Right atrium auricular region (tissue), 2 donors: ENCODE measurements around the gene LRMDA. TPM values are rescaled to one million over a fixed set of nuclear protein-coding genes. Genes with fewer than 3 reads are reported as not detected.

Experiments
- DNase-seq: peaks from one replicate; pipeline ENCODE4 v3.0.0-alpha.2; 2019; ENCODE audit warnings: low spot score
- H3K27ac ChIP-seq, 2 donors: fragments of 200-600 bp; sonication (generic); 1 replicate in 1 of 2; 2 replicates in 1 of 2; pipeline ENCODE4 v1.5.1; 2016 to 2019
- H3K27me3 ChIP-seq, 2 donors: fragments of 200-600 bp; sonication (generic); one replicate each; pipeline versions ENCODE4 v1.5.1 to v1.6.0; 2017 to 2019
- H3K36me3 ChIP-seq: fragments of 200-600 bp; sonication (generic); one replicate; pipeline ENCODE4 v1.5.1; 2016
- H3K4me1 ChIP-seq, 2 donors: fragments of 200-600 bp; sonication (generic); one replicate each; pipeline versions ENCODE4 v1.5.1 to v1.6.0; 2017 to 2019
- H3K4me3 ChIP-seq, 2 donors: fragments of 200-600 bp; sonication (generic); 1 replicate in 1 of 2; 2 replicates in 1 of 2; pipeline ENCODE4 v1.5.1; 2017 to 2019; ENCODE audit warnings: mild to moderate bottlenecking in 1 of 2, moderate library complexity in 1 of 2
- H3K9me3 ChIP-seq, 2 donors: fragments of 200-600 bp; sonication (generic); one replicate each; pipeline ENCODE4 v1.5.1; 2019
- CTCF ChIP-seq, 2 donors: fragments of 200-600 bp; sonication (generic); IDR thresholded peaks; one replicate each; pipeline ENCODE4 v1.5.1; 2019; ENCODE audit warnings: antibody characterized with exemption in 2 of 2
- total RNA-seq, 2 donors: library from RNA; depleted of rRNA; stranded (reverse); fragments of >200 nt; gene quantifications; one replicate each; pipeline ENCODE4 v1.1.0, GENCODE V29; 2016

Gene LRMDA
- total RNA-seq, 2 donors from 2014 or later: 6.1 to 19.1 TPM

- no peak for DNase-seq
- Histone ChIP-seq H3K36me3 (no peaks in the 10 kb centered on the region), H3K27me3 (no peaks in the 10 kb centered on the region), H3K27ac (no peak overlapping the region), H3K4me1 (no peaks in the 10 kb centered on the region), H3K9me3 (no peaks in the 10 kb centered on the region), H3K4me3 (no peak overlapping the region)
- no peak for TF ChIP-seq CTCF (IDR thresholded peaks at IDR 0.05)
These were observed 639.5 kb downstream of the LRMDA start for GRCh38 chr10:76070916-76071315.

DNA sequence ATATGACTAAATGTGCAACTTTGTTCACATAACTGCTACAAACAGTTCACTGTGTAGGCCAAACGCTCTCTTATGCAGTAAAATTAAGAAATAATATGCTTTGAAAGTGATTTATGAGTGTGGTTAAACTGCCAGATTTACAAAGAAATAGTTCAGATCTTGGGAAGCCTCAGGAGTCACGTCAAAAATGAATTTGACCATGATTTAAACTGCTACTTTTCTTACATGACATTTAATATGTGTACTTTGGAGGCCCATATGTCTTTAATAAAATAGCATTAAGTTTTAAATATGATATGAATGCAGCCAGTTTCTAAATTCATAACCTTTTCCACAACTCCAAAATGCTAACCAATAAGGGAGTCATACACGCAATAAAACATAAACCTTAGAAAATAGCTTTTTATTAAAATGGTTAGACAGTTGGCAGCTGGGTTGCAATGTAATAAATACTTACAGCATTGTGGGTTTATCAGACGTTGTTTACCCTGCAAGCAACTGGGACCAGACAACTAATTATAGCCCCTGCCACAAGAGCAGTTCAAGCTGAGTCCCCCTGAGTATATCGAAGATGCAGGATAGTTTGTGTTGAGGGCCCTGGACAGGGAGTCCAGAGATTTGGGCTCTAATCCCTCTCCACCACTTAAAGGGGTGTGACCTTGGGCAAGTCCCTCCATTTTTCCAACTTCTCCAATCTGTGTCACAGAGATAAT lies 640.4 kb downstream of the LRMDA start:
- Histone ChIP-seq H3K4me1 (no peaks in the 10 kb centered on the region), H3K27ac (no peak overlapping the region), H3K27me3 (no peaks in the 10 kb centered on the region), H3K36me3 (no peaks in the 10 kb centered on the region), H3K9me3 (no peaks in the 10 kb centered on the region), H3K4me3 (no peak overlapping the region)
- TF ChIP-seq CTCF (IDR thresholded peaks at IDR 0.05): no peak
- DNase-seq: no peak

GRCh38 chr10:76072384-76072783 lies 641.0 kb downstream of the LRMDA start:
- no peaks in the 10 kb centered on the region for H3K9me3 ChIP-seq
- no peak overlapping the region for H3K4me3 ChIP-seq
- H3K36me3 ChIP-seq: no peaks in the 10 kb centered on the region
- no peaks in the 10 kb centered on the region for H3K4me1 ChIP-seq
- no peak overlapping the region for H3K27ac ChIP-seq
- H3K27me3 ChIP-seq: no peaks in the 10 kb centered on the region
- TF ChIP-seq CTCF (IDR thresholded peaks at IDR 0.05): no peak
- DNase-seq: no peak

DNA sequence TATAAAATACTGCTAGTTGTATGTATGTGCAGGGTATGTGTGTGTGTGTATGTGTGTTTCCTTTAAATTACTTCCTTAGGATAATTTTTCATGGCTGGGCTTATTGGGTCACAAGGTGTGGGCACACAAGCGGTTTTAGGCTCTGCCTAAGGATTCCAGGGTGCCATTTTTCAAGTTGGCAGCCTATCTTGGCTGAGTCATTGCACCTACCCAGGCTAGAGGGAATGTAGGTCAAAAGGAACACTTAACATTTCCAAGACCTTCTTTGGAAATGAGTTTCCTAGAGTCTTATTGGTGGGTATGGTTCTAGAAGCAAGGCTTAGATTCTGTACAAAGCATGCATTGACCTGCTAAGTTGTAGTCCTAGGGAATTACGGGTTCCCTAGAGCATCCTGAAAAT lies 642.1 kb downstream of the LRMDA start:
- Histone ChIP-seq H3K4me3 (no peak overlapping the region), H3K4me1 (no peaks in the 10 kb centered on the region), H3K36me3 (no peaks in the 10 kb centered on the region), H3K9me3 (no peaks in the 10 kb centered on the region), H3K27ac (no peak overlapping the region), H3K27me3 (no peaks in the 10 kb centered on the region)
- no peak for TF ChIP-seq CTCF (IDR thresholded peaks at IDR 0.05)
- no peak for DNase-seq

- Histone ChIP-seq H3K9me3 (no peaks in the 10 kb centered on the region), H3K27me3 (no peaks in the 10 kb centered on the region), H3K4me1 (no peaks in the 10 kb centered on the region), H3K4me3 (no peak overlapping the region), H3K36me3 (no peaks in the 10 kb centered on the region), H3K27ac (no peak overlapping the region)
- TF ChIP-seq CTCF (IDR thresholded peaks at IDR 0.05): no peak
- no peak for DNase-seq
These were observed 643.2 kb downstream of the LRMDA start for GRCh38 chr10:76074659-76075058.

- Histone ChIP-seq H3K4me1 (no peaks in the 10 kb centered on the region), H3K27me3 (no peaks in the 10 kb centered on the region), H3K9me3 (no peaks in the 10 kb centered on the region), H3K27ac (no peak overlapping the region), H3K4me3 (no peak overlapping the region), H3K36me3 (no peaks in the 10 kb centered on the region)
- DNase-seq: no peak
- TF ChIP-seq CTCF (IDR thresholded peaks at IDR 0.05): no peak
These were observed 649.0 kb downstream of the LRMDA start for GRCh38 chr10:76080451-76080850.
